Right lobe of liver (tissue), 4 donors: ENCODE data around the gene LRRC63.

ENCODE experiments used
- POLR2A ChIP-seq: fragments of 450-650 bp; IDR thresholded peaks from one replicate; pipeline ENCODE4 v1.6.1; 2017; ENCODE audit warnings: antibody characterized with exemption, mild to moderate bottlenecking
- TF ChIP-seq, protein P1 (sequence below), 4 donors: fragments of 200-600 bp in 3 of 4; fragments of 450-650 bp in 1 of 4; IDR thresholded peaks; one replicate each; pipeline versions ENCODE4 v1.5.1 to v1.8.0; 2016 to 2022; ENCODE audit warnings: antibody characterized with exemption in 4 of 4, mild to moderate bottlenecking in 2 of 4
- donor health status: DM: no; HTN: no; CAD: no.
- donor health status: DM: no; HTN: no; CAD: no.
- donor health status: DM: no; HTN: yes; CAD: no.

DNA sequence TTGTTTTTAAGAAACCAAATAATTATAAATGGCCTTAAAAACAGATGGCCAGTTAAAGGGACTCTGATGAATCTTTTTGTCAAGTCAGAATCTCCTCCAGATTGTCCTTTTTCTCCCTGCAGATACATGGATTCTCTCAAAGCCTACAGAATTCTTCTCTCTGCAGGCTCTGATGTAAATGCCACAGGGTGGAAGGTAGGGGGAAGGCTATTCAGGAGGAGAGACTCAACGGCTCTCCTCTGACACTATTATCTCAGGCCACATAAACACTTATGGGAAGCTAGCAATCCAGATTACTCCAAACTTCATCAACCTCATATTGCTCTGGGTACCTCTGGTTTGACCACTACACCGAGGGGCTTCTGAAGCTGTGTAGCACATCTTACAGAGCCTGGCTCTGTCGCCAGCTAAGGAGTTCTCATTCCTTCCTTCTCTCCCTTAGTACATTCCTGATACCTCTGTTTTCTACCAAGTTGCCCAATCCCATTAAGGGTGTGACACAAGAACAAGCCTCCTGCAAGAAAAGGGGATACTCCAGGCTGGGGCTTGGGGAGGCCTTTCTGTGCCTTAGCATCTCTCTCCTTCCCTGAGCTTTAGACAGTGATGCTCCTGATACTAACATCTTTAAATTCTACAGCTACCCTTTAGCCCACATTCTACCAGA, 44.6 kb upstream of the LRRC63 start:
- TF ChIP-seq, protein P1, sequence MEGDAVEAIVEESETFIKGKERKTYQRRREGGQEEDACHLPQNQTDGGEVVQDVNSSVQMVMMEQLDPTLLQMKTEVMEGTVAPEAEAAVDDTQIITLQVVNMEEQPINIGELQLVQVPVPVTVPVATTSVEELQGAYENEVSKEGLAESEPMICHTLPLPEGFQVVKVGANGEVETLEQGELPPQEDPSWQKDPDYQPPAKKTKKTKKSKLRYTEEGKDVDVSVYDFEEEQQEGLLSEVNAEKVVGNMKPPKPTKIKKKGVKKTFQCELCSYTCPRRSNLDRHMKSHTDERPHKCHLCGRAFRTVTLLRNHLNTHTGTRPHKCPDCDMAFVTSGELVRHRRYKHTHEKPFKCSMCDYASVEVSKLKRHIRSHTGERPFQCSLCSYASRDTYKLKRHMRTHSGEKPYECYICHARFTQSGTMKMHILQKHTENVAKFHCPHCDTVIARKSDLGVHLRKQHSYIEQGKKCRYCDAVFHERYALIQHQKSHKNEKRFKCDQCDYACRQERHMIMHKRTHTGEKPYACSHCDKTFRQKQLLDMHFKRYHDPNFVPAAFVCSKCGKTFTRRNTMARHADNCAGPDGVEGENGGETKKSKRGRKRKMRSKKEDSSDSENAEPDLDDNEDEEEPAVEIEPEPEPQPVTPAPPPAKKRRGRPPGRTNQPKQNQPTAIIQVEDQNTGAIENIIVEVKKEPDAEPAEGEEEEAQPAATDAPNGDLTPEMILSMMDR (IDR thresholded peaks at IDR 0.05) = no peak
- TF ChIP-seq POLR2A = no peak
